Anterior cingulate cortex (tissue), 58 donors: ENCODE results near the gene CARS2.
"Not testable (repeated sequence)": the region's sequence is repeated elsewhere in the genome, so short reads cannot be mapped to it uniquely, and the experiment has no call there.

ENCODE experiments used
- DNase-seq, 58 donors: peaks; one replicate each; lab custom pipeline; 2025; lab: John Stamatoyannopoulos, UW

CARS2 gene

GRCh38 chr13:110626521-110626920 lies 79.4 kb downstream of the CARS2 start:
- no peak for DNase-seq

- no peak for DNase-seq
Measured at GRCh38 chr13:110625771-110626321, 80.1 kb downstream of the CARS2 start.

DNA sequence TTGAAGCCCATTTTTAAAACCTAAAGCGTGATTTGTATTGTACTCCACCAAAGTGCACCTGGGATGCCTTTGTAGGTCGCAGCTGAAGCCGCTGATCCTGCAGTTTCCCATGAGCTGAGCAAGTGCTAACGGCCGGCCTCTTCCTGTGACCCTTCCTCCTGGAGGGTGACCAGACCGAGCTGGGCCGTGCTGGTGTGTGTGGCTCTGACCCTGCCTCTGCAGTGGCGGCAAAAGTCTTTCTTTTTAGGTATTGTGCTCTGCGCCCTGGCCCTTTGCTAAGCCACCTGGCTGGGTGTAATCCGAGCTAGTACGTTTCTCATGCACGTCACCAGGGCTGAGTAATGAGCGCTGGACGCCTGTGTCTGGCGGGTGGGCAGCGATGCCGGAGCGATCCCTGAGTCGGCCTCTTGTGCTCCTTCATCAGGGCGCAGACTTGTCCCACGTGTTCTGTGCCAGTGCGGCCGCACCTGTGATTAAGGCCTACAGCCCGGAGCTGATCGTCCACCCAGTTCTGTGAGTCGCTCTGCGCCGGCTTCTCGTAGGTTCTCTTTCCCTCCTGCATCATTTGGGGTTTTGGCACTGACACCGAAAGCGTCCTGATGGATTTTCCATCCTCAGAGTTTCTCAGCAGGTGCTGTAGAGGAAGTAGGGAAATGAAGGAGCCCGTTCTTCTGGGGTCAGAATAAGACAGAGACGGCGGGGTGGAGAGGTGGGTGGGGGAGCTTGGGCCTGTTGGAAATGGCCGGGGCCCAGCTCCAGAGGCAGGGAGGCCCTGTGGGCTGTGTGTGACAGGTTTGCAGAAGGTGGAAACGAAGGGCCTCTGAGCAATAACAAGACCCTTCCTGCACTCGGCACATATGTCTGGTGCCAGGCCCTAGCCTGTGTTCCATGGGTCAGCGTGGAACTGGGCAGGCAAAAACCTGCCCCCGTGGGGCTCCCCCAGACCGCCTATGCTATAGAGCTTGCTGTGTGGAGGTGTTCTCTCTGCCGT lies 80.9 kb downstream of the CARS2 start:
- no peak for DNase-seq

GRCh38 chr13:110620596-110620995 lies 85.3 kb downstream of the CARS2 start:
- DNase-seq: no peak

DNA sequence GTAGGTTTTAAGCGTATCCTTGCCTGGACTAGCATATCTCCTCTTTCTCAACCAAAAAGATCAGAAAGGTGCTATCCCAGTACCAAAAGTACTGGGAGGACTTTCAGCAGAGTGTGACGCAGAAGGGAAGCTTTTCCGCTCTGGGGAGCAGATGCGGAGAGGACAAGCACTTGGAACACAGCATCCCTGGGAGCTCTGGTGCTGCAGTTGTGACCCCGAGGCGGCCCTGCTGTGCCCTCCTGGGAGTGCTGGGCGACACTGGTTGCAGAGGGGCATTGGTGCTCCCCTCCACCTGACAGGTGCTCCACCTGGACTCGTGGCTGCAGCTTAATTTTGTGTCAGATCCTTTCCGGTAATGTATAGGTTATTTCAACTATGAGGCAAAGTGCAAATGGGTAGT lies 87.1 kb downstream of the CARS2 start:
- no peak for DNase-seq

GRCh38 chr13:110618167-110618566 lies 87.7 kb downstream of the CARS2 start:
- DNase-seq: no peak

DNA sequence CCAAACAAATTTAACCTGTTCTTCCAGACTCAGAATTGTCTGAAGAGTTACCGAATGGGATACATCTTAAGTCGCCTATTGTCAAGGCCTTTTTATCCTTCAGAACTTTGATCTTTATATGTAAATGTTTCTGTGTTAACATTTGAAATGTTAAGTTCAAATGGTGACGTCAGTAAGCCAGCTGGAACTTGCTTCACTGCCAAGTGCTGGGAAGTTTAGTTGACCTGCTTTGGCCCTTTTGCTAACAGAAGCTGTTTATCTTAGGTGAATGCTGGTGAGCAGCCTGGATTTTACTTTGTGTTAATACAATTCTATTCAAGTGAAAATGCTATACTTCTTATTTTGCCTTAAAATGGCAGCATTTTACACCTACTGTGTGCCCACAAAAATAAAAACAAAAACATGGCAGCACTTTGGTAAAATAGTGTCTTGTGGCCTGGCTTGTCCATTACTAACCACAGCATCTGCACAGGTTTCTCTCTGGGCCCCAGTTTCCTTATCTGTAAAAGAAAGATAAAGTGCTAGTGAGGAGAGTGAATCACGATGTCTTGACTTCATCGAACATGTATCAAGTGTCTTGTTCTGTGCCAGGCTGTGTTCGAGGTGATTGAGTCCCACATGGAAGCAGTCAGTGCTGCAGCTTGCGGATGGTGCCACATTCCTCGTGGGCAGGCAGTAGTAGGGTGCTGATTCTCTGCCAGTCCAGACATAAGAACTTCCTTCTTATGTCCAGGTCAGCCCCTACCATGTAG lies 88.4 kb downstream of the CARS2 start:
- DNase-seq: no peak

GRCh38 chr13:110616103-110617101 lies 89.5 kb downstream of the CARS2 start:
- peak in 2 of 58 donors; percentile 40 to 66 for DNase-seq

- DNase-seq: peak; percentile 74 to 97 (median 92)
Measured at GRCh38 chr13:110615322-110616102, 90.4 kb downstream of the CARS2 start, which contains the start of gene NAXD. Gene NAXD, plus strand, starts transcription at chr13:110615545. Its CDS starts 57 bp downstream, at chr13:110615602.

DNA sequence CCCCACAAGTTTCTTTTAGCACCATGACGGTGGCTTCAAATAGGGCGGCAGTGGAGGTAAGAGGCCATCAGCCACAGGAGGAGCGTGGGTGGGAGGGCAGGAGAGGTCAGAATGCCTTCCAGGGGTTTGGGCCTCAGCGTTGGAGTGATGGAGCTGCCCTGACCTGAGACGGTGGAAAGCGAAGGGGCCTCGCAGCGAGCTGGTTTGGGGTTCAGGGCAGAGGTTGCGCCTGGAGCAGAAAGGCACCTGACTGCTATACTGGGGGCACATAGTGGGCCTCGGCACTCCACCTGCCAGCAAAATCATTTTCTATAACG lies 91.0 kb downstream of the CARS2 start:
- DNase-seq: no peak

GRCh38 chr13:110610955-110611595 lies 94.8 kb downstream of the CARS2 start:
- DNase-seq: no peak

GRCh38 chr13:110607675-110608224 lies 98.2 kb downstream of the CARS2 start:
- DNase-seq: no peak

- not testable (repeated sequence) for DNase-seq
Measured at GRCh38 chr13:110606281-110606680, 99.6 kb downstream of the CARS2 start.

GRCh38 chr13:110605132-110605531 lies 100.8 kb downstream of the CARS2 start:
- DNase-seq: no peak

- no peak for DNase-seq
Measured at GRCh38 chr13:110600980-110601379, 104.9 kb downstream of the CARS2 start.

DNA sequence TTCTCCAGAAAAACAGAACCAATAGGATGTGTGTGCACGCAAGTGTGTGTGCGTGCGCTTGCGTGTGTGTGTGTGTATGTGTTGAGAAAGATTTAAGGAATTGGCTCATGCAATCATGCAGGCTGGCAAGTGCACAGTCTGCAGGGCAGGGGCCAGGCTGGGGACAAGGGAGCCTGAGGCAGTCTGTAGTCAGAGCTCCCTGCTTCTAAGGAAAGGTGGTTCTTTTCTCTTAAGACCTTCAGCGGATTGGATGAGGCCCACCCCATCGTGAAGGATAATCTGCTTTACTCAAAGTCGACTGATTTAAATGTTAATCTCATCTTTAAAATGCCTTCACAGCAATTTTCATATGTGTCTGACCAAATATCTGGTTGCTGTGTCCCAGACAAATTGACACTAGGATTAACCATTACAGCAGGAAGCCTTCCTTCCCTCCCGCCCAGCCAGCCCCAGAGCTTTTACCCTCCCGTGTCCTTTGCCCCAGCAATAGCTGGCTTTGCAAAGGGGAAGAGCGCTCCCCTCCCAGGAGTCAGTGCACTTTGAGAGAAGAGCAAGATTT lies 105.6 kb downstream of the CARS2 start:
- DNase-seq: no peak

GRCh38 chr13:110597041-110597689 lies 108.8 kb downstream of the CARS2 start:
- DNase-seq: no peak
